SK-N-SH (cell line): ENCODE results near the gene DMRT1. TPM values are rescaled to one million over a fixed set of nuclear protein-coding genes. Genes with fewer than 3 reads are reported as not detected.

Experiments
- CTCF ChIA-PET: fragments of 300-600, 350-600 bp; formaldehyde crosslinking; extraction: SDS; loops from one replicate; lab custom pipeline; 2021; lab: Yijun Ruan, JAX
- POLR2A ChIA-PET: fragments of 350-600 bp; sonication (Branson Sonifier 250); formaldehyde crosslinking; extraction: SDS; loops from one replicate; lab custom pipeline; 2020; ENCODE audit warnings: antibody characterized with exemption, inconsistent platforms; lab: Yijun Ruan, JAX
- DNase-seq: peaks from one replicate; pipeline ENCODE4 v3.0.0; 2012
- H2AFZ ChIP-seq: fragments of 200-600 bp; sonication (generic); 2 replicates; pipeline ENCODE4 v1.8.1; 2016; ENCODE audit warnings: antibody characterized with exemption, mild to moderate bottlenecking, low read depth
- H3F3A ChIP-seq: fragments of 200-600 bp; sonication (generic); replicated peaks from 2 replicates; pipeline ENCODE3; 2016; ENCODE audit warnings: antibody characterized with exemption, mild to moderate bottlenecking; ENCODE audit not compliant: insufficient read depth
- H3K27ac ChIP-seq, 2 experiments: fragments of 200-500 bp in 1 of 2; fragments of 200-600 bp in 1 of 2; sonication (Bioruptor generic) in 1 of 2; sonication (generic), shearing (Covaris generic) in 1 of 2; 2 replicates each; pipeline versions ENCODE4 v1.5.1 to v1.6.1; 2014 to 2016; ENCODE audit warnings: low read depth in 2 of 2, inconsistent platforms in 1 of 2, low read length in 1 of 2, mild to moderate bottlenecking in 1 of 2, mixed read lengths in 1 of 2
- H3K27me3 ChIP-seq: fragments of 200-600 bp; sonication (generic), shearing (Covaris generic); 2 replicates; pipeline ENCODE4 v1.6.1; 2016; ENCODE audit warnings: mixed run types; ENCODE audit not compliant: insufficient read depth
- H3K36me3 ChIP-seq, 2 experiments: fragments of 200-500 bp in 1 of 2; fragments of 200-600 bp in 1 of 2; sonication (Bioruptor generic) in 1 of 2; sonication (generic) in 1 of 2; replicated peaks in 1 of 2; 2 replicates each; pipeline versions ENCODE3 to v1.5.1; 2014 to 2016; ENCODE audit warnings: low read length in 1 of 2, mild to moderate bottlenecking in 1 of 2; ENCODE audit not compliant: insufficient read depth in 2 of 2, control insufficient read depth in 1 of 2
- H3K4me1 ChIP-seq, 2 experiments: fragments of 200-500 bp in 1 of 2; fragments of 200-600 bp in 1 of 2; sonication (Bioruptor generic) in 1 of 2; sonication (generic), shearing (Covaris generic) in 1 of 2; 2 replicates each; pipeline versions ENCODE4 v1.5.1 to v1.6.1; 2014 to 2016; ENCODE audit warnings: low read depth in 1 of 2, low read length in 1 of 2, mixed run types in 1 of 2; ENCODE audit not compliant: insufficient read depth in 2 of 2, control insufficient read depth in 1 of 2
- H3K4me2 ChIP-seq: fragments of 200-600 bp; sonication (generic), shearing (Covaris generic); 2 replicates; pipeline ENCODE4 v1.6.1; 2017; ENCODE audit warnings: mixed run types
- H3K4me3 ChIP-seq, 2 experiments: fragments of 200-500 bp in 1 of 2; fragments of 200-600 bp in 1 of 2; sonication (Bioruptor generic) in 1 of 2; sonication (generic), shearing (Covaris generic) in 1 of 2; 2 replicates each; pipeline versions ENCODE4 v1.5.1 to v1.8.1; 2014 to 2016; ENCODE audit warnings: low read depth in 2 of 2, inconsistent platforms in 1 of 2, low read length in 1 of 2, mild to moderate bottlenecking in 1 of 2, mixed read lengths in 1 of 2, moderate library complexity in 1 of 2
- H3K79me2 ChIP-seq: fragments of 200-600 bp; sonication (generic); 2 replicates; pipeline ENCODE4 v1.8.1; 2017; ENCODE audit warnings: mild to moderate bottlenecking; ENCODE audit not compliant: insufficient read depth
- H3K9ac ChIP-seq: fragments of 200-600 bp; sonication (generic); 2 replicates; pipeline ENCODE4 v1.6.1; 2017; ENCODE audit warnings: mixed run types
- H3K9me2 ChIP-seq: fragments of 200-600 bp; sonication (generic); 2 replicates; pipeline ENCODE4 v1.6.1; 2017; ENCODE audit warnings: mixed run types
- H3K9me3 ChIP-seq: fragments of 200-600 bp; sonication (generic); 2 replicates; pipeline ENCODE4 v1.6.1; 2017; ENCODE audit warnings: mixed run types, mild to moderate bottlenecking, moderate library complexity
- H4K20me1 ChIP-seq: fragments of 200-600 bp; sonication (generic); 2 replicates; pipeline ENCODE4 v1.6.1; 2017; ENCODE audit warnings: mild to moderate bottlenecking, mixed run types; ENCODE audit not compliant: insufficient read depth
- CHD2 ChIP-seq: fragments of 150-350 bp; IDR thresholded peaks from 2 replicates; pipeline ENCODE4 v1.6.1; 2018; ENCODE audit warnings: low read length; ENCODE audit not compliant: partially characterized antibody
- CTCF ChIP-seq: fragments of 200-600 bp; sonication (generic); IDR thresholded peaks from 2 replicates; pipeline ENCODE4 v1.6.1; 2017; ENCODE audit warnings: antibody characterized with exemption, mild to moderate bottlenecking, moderate library complexity
- ELF1 ChIP-seq: IDR thresholded peaks from 2 replicates; pipeline ENCODE4 v1.4.0; 2012
- FOSL2 ChIP-seq: IDR thresholded peaks from 2 replicates; pipeline ENCODE4 v1.4.0; 2012; ENCODE audit warnings: low read depth, mild to moderate bottlenecking, moderate library complexity, borderline replicate concordance
- GABPA ChIP-seq: IDR thresholded peaks from 2 replicates; pipeline ENCODE4 v1.4.0; 2012; ENCODE audit warnings: low read depth, mild to moderate bottlenecking
- GATA2 ChIP-seq: sonication (generic); formaldehyde crosslinking; IDR thresholded peaks from 2 replicates; pipeline ENCODE4 v1.5.0; 2020; ENCODE audit warnings: mild to moderate bottlenecking, missing genetic modification reagents
- MEF2A ChIP-seq: IDR thresholded peaks from 2 replicates; pipeline ENCODE4 v1.4.0; 2012; ENCODE audit warnings: low read depth, borderline replicate concordance
- NFIC ChIP-seq: IDR thresholded peaks from 2 replicates; pipeline ENCODE4 v1.4.0; 2012; ENCODE audit warnings: borderline replicate concordance
- NRF1 ChIP-seq: IDR thresholded peaks from 2 replicates; pipeline ENCODE4 v1.6.1; 2012; ENCODE audit warnings: low read depth, mild to moderate bottlenecking, low read length
- WGBS: methylation state at CpG from one replicate; pipeline ENCODE4 v1.1.6; 2017; ENCODE audit warnings: low lambda C conversion rate; 5-methylcytosine and 5-hydroxymethylcytosine counted together
- polyA plus RNA-seq, 3 experiments: library from polyadenylated mRNA; depleted of rRNA; stranded (reverse); fragments of >200 nt; gene quantifications; 2 replicates each; pipeline ENCODE4 v1.2.3, GENCODE V29; 2012
- TF ChIP-seq, protein P1 (sequence below): IDR thresholded peaks from 2 replicates; pipeline ENCODE4 v1.4.0; 2012; ENCODE audit warnings: low read depth, borderline replicate concordance
- TF ChIP-seq, protein P2 (sequence below): IDR thresholded peaks from 2 replicates; pipeline ENCODE4; 2012
- TF ChIP-seq, protein P3 (sequence below): IDR thresholded peaks from 2 replicates; pipeline ENCODE4 v1.4.0; 2012; ENCODE audit warnings: low read depth

DMRT1 gene
- polyA plus RNA-seq, 1 of the 3 experiments (the other 2 are of a cell fraction): not detected

GRCh38 chr9:892123-892522 lies 50.6 kb downstream of the DMRT1 start:
- 3% methylated on average over 5 of the region's 5 CpGs for WGBS
- Histone ChIP-seq H3F3A (no peaks in the 10 kb centered on the region), H3K27me3 (peaks cover 45% of the 10 kb centered on the region)
- TF ChIP-seq GABPA (no peak), CTCF (peak; percentile 15; the same call in 1 of the 2 replicates)
- TF ChIP-seq, all 33 proteins: peak for 1
- H3K27ac ChIP-seq: no peak overlapping the region
- H4K20me1 ChIP-seq: no peaks in the 10 kb centered on the region
- ChIA-PET POLR2A (no interaction called here), CTCF (interaction anchor here (0.6 to 5.0 kb wide), 4 partner anchors 11 to 118 kb away, joined by 3 to 41 read pairs (median 3); no protein-coding TSS in a partner anchor)
- no peaks in the 10 kb centered on the region for H3K36me3 ChIP-seq
- H3K4me1 ChIP-seq: no peaks in the 10 kb centered on the region
- H3K79me2 ChIP-seq: no peaks in the 10 kb centered on the region
- DNase-seq: no peak
- H2AFZ ChIP-seq: no peak overlapping the region
- H3K9ac ChIP-seq: no peak overlapping the region
- no peaks in the 10 kb centered on the region for H3K9me3 ChIP-seq
- H3K9me2 ChIP-seq: no peaks in the 10 kb centered on the region
- H3K4me2 ChIP-seq: no peak overlapping the region
- H3K4me3 ChIP-seq: no peak overlapping the region

DNA sequence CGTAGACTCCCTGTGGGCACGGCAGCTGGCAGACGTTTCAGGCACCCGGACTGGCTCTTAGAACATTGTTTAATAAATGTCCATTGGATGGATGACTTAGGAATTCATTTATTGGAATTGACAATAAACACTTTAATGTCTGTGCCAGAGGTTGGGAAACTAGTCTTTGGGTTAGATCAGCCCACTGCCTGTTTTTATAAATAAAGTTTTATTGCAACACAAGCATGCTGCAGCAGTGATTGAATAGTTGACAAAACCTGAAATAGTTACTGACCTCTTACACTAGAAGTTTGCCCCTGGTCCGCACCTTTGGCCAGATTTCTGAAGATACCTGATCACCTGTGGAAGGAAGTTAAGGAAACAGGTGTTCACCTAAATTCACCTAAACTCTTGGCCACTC lies 51.6 kb downstream of the DMRT1 start:
- no peaks in the 10 kb centered on the region for H3F3A ChIP-seq
- TF ChIP-seq GABPA: no peak
- TF ChIP-seq, protein P1, sequence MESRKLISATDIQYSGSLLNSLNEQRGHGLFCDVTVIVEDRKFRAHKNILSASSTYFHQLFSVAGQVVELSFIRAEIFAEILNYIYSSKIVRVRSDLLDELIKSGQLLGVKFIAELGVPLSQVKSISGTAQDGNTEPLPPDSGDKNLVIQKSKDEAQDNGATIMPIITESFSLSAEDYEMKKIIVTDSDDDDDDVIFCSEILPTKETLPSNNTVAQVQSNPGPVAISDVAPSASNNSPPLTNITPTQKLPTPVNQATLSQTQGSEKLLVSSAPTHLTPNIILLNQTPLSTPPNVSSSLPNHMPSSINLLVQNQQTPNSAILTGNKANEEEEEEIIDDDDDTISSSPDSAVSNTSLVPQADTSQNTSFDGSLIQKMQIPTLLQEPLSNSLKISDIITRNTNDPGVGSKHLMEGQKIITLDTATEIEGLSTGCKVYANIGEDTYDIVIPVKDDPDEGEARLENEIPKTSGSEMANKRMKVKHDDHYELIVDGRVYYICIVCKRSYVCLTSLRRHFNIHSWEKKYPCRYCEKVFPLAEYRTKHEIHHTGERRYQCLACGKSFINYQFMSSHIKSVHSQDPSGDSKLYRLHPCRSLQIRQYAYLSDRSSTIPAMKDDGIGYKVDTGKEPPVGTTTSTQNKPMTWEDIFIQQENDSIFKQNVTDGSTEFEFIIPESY: no peak
- no peak for TF ChIP-seq NRF1
- no peak for TF ChIP-seq GATA2 (CRISPR knock-in tag)
- no peak for TF ChIP-seq NFIC
- TF ChIP-seq, protein P2, sequence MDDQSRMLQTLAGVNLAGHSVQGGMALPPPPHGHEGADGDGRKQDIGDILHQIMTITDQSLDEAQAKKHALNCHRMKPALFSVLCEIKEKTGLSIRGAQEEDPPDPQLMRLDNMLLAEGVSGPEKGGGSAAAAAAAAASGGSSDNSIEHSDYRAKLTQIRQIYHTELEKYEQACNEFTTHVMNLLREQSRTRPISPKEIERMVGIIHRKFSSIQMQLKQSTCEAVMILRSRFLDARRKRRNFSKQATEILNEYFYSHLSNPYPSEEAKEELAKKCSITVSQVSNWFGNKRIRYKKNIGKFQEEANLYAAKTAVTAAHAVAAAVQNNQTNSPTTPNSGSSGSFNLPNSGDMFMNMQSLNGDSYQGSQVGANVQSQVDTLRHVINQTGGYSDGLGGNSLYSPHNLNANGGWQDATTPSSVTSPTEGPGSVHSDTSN: no peak
- no peak for TF ChIP-seq MEF2A
- TF ChIP-seq FOSL2: no peak
- TF ChIP-seq CHD2: no peak
- TF ChIP-seq ELF1: no peak
- TF ChIP-seq, protein P3, sequence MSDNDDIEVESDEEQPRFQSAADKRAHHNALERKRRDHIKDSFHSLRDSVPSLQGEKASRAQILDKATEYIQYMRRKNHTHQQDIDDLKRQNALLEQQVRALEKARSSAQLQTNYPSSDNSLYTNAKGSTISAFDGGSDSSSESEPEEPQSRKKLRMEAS: no peak
- H3K4me3 ChIP-seq: no peak overlapping the region; a peak in 1 of 4 replicates
- H2AFZ ChIP-seq: no peak overlapping the region
- ChIA-PET CTCF (interaction anchor here (0.7 to 5.0 kb wide), 10 partner anchors 8 to 117 kb away, joined by 3 to 41 read pairs (median 5); no protein-coding TSS in a partner anchor), POLR2A (no interaction called here)
- no peaks in the 10 kb centered on the region for H3K9me2 ChIP-seq
- no peak overlapping the region for H3K9ac ChIP-seq
- no peaks in the 10 kb centered on the region for H3K79me2 ChIP-seq
- no peak overlapping the region for H3K27ac ChIP-seq
- H3K27me3 ChIP-seq: peaks cover 41% of the 10 kb centered on the region
- H3K4me1 ChIP-seq: no peaks in the 10 kb centered on the region
- H4K20me1 ChIP-seq: no peaks in the 10 kb centered on the region
- H3K9me3 ChIP-seq: no peaks in the 10 kb centered on the region
- no peak for DNase-seq
- H3K36me3 ChIP-seq: no peaks in the 10 kb centered on the region
- WGBS: 4% methylated on average over 5 of the region's 5 CpGs
- no peak overlapping the region for H3K4me2 ChIP-seq
